PC-3 (cell line): ENCODE data around the gene PRRX1. TPM values are rescaled to one million over a fixed set of nuclear protein-coding genes. Genes with fewer than 3 reads are reported as not detected.

Source experiments
- ATAC-seq: fragments of 200-7000 bp; cut with Tn5 transposase; 2 replicates; pipeline ENCODE4 v1.9.1; 2020; ENCODE audit warnings: mild to moderate bottlenecking, moderate library complexity
- BruUV-seq: library from RNA; stranded (reverse); fragments of 400-500 nt; replicated peaks from 2 replicates; lab custom pipeline; 2021; lab: Mats Ljungman, UMichigan
- CTCF ChIA-PET: fragments of 300-600 bp; sonication (Branson Sonifier 250); formaldehyde crosslinking; loops from one replicate; lab custom pipeline; 2022; ENCODE audit warnings: antibody characterized with exemption; lab: Charles Lee
- POLR2A ChIA-PET: fragments of 300-600 bp; sonication (Branson Sonifier 250); formaldehyde crosslinking; loops from one replicate; lab custom pipeline; 2022; ENCODE audit warnings: antibody characterized with exemption; ENCODE audit not compliant: unreplicated experiment; lab: Charles Lee
- DNase-seq: peaks from one replicate; pipeline ENCODE4 v3.0.0-alpha.2; 2015
- H2AFZ ChIP-seq: fragments of 300-600 bp; sonication (generic); 2 replicates; pipeline ENCODE4 v1.6.0; 2016; ENCODE audit warnings: antibody characterized with exemption, low read length
- H3F3A ChIP-seq: fragments of 300-600 bp; sonication (generic); one replicate; pipeline ENCODE4 v1.6.0; 2017; ENCODE audit warnings: antibody characterized with exemption, low read length, control low read depth, mild to moderate bottlenecking; ENCODE audit not compliant: unreplicated experiment
- H3K27ac ChIP-seq: fragments of 300-600 bp; sonication (generic); 2 replicates; pipeline ENCODE4 v1.5.1; 2016; ENCODE audit warnings: mild to moderate bottlenecking, low read length
- H3K27me3 ChIP-seq: fragments of 300-600 bp; sonication (generic); 2 replicates; pipeline ENCODE4 v1.6.1; 2016; ENCODE audit warnings: low read length, mixed read lengths
- H3K36me3 ChIP-seq: fragments of 300-600 bp; sonication (generic); 2 replicates; pipeline ENCODE4 v1.6.1; 2016; ENCODE audit warnings: low read depth, mixed run types, low read length, mixed read lengths
- H3K4me1 ChIP-seq: fragments of 300-600 bp; sonication (generic); 2 replicates; pipeline ENCODE4 v1.5.1; 2016; ENCODE audit warnings: low read length; ENCODE audit not compliant: insufficient read depth
- H3K4me2 ChIP-seq: fragments of 300-600 bp; sonication (generic); 2 replicates; pipeline ENCODE4 v1.6.0; 2016; ENCODE audit warnings: low read length
- H3K4me3 ChIP-seq: fragments of 300-600 bp; sonication (generic); 2 replicates; pipeline ENCODE4 v1.5.1; 2016; ENCODE audit warnings: mild to moderate bottlenecking, low read length, mixed read lengths
- H3K79me2 ChIP-seq: fragments of 300-600 bp; sonication (generic); 2 replicates; pipeline ENCODE4 v1.6.1; 2017; ENCODE audit warnings: low read length, mixed read lengths
- H3K9ac ChIP-seq: fragments of 300-600 bp; sonication (generic); 2 replicates; pipeline ENCODE4 v1.6.0; 2016; ENCODE audit warnings: mild to moderate bottlenecking, low read length
- H3K9me2 ChIP-seq: fragments of 300-600 bp; sonication (generic); replicated peaks from 2 replicates; pipeline ENCODE4 v1.6.1; 2016; ENCODE audit warnings: mixed run types, low read length, mixed read lengths
- H3K9me3 ChIP-seq: fragments of 300-600 bp; sonication (generic); 2 replicates; pipeline ENCODE4 v1.6.1; 2016; ENCODE audit warnings: low read length, mixed read lengths
- H4K20me1 ChIP-seq: fragments of 300-600 bp; sonication (generic); 2 replicates; pipeline ENCODE4 v1.6.1; 2016; ENCODE audit warnings: low read length, mixed read lengths
- CTCF ChIP-seq: fragments of 300-600 bp; sonication (generic); conservative IDR thresholded peaks from 2 replicates; pipeline ENCODE4 v1.5.1; 2017; ENCODE audit warnings: antibody characterized with exemption, low read depth, mild to moderate bottlenecking, low read length
- EZH2 ChIP-seq: fragments of 300-600 bp; sonication (generic); IDR thresholded peaks from one replicate; pipeline ENCODE4 v1.6.1; 2017; ENCODE audit warnings: antibody characterized with exemption, mild to moderate bottlenecking, low read length; ENCODE audit not compliant: unreplicated experiment
- EZH2phosphoT487 ChIP-seq: fragments of 300-600 bp; sonication (generic); IDR thresholded peaks from 2 replicates; pipeline ENCODE4 v1.6.1; 2018; ENCODE audit warnings: mild to moderate bottlenecking, antibody characterized with exemption, low read length, borderline replicate concordance
- intact Hi-C: fragments of 100-400 bp; cut with micrococcal nuclease; formaldehyde crosslinking; loops from 2 replicates; pipeline ENCODE4 v1.9.0; 2023
- total RNA-seq: library from RNA; depleted of rRNA; stranded (reverse); fragments of >200 nt; gene quantifications from 2 replicates; pipeline ENCODE4 v1.2.3, GENCODE V29; 2014

PRRX1 gene
- total RNA-seq, 1 experiment from 2014 or later = not detected

- no peak overlapping the region for H3K4me3 ChIP-seq
- no peak overlapping the region for H3K4me2 ChIP-seq
- TF ChIP-seq CTCF = peak; percentile 70
- TF ChIP-seq EZH2 = no peak
- H2AFZ ChIP-seq = no peak overlapping the region
- no peaks in the 10 kb centered on the region for H3K4me1 ChIP-seq
- no TSS peak for BruUV-seq
- no peaks in the 10 kb centered on the region for H4K20me1 ChIP-seq
- no peaks in the 10 kb centered on the region for H3F3A ChIP-seq
- H3K9ac ChIP-seq = no peak overlapping the region
- ChIA-PET CTCF (interaction anchor here (0.7 kb wide), 2 partner anchors 760 to 801 kb away, joined by 3 to 4 read pairs; no protein-coding TSS in a partner anchor), POLR2A (no interaction called here)
- peak; percentile 43 for ATAC-seq
- no peak overlapping the region for H3K27ac ChIP-seq
- intact Hi-C loops = loop anchor here (1.0 to 2.0 kb wide), 3 partner anchors 77 to 837 kb away; no protein-coding TSS in a partner anchor
- DNase-seq = peak; percentile 46
- H3K9me2 ChIP-seq = no peaks in the 10 kb centered on the region
- H3K9me3 ChIP-seq = no peaks in the 10 kb centered on the region
- no peaks in the 10 kb centered on the region for H3K36me3 ChIP-seq
- no peaks in the 10 kb centered on the region for H3K79me2 ChIP-seq
- no peaks in the 10 kb centered on the region for H3K27me3 ChIP-seq
Measured at GRCh38 chr1:170765712-170766330, 101.9 kb downstream of the PRRX1 start.

GRCh38 chr1:170768929-170769328 lies 105.0 kb downstream of the PRRX1 start:
- Histone ChIP-seq H3K4me1 (no peaks in the 10 kb centered on the region), H4K20me1 (no peaks in the 10 kb centered on the region), H3F3A (no peaks in the 10 kb centered on the region), H3K9ac (no peak overlapping the region), H3K79me2 (no peaks in the 10 kb centered on the region), H3K27me3 (0 out of 2 replicates have a peak, but pooled peaks cover 4% of the 10 kb centered on the region), H3K4me2 (no peak overlapping the region), H3K9me2 (no peaks in the 10 kb centered on the region), H3K27ac (no peak overlapping the region), H3K9me3 (no peaks in the 10 kb centered on the region), H3K36me3 (no peaks in the 10 kb centered on the region), H3K4me3 (no peak overlapping the region), H2AFZ (no peak overlapping the region)
- intact Hi-C loops = no loop called here
- ChIA-PET CTCF (no interaction called here), POLR2A (no interaction called here)
- no peak for DNase-seq
- BruUV-seq = no TSS peak
- TF ChIP-seq CTCF (no peak), EZH2 (no peak), EZH2phosphoT487 (no peak)
- no peak for ATAC-seq

- ChIA-PET CTCF (no interaction called here), POLR2A (no interaction called here)
Measured at GRCh38 chr1:170769691-170770090, 105.8 kb downstream of the PRRX1 start.

More at GRCh38 chr1:170769691-170770090, 105.8 kb downstream of the PRRX1 start:
- H3K9me3 ChIP-seq = no peaks in the 10 kb centered on the region
- no peak overlapping the region for H3K4me3 ChIP-seq
- H3K4me1 ChIP-seq = no peaks in the 10 kb centered on the region
- no peak overlapping the region for H3K27ac ChIP-seq
- DNase-seq (no peak), ATAC-seq (no peak)
- intact Hi-C loops = no loop called here
- no peaks in the 10 kb centered on the region for H3F3A ChIP-seq
- H3K36me3 ChIP-seq = no peaks in the 10 kb centered on the region
- H3K79me2 ChIP-seq = no peaks in the 10 kb centered on the region
- H3K27me3 ChIP-seq = 0 out of 2 replicates have a peak, but pooled peaks cover 7% of the 10 kb centered on the region
- no peak overlapping the region for H3K9ac ChIP-seq
- BruUV-seq = no TSS peak
- no peak overlapping the region for H3K4me2 ChIP-seq
- no peaks in the 10 kb centered on the region for H3K9me2 ChIP-seq
- no peak overlapping the region for H2AFZ ChIP-seq
- H4K20me1 ChIP-seq = no peaks in the 10 kb centered on the region
- TF ChIP-seq EZH2 (no peak), CTCF (no peak), EZH2phosphoT487 (no peak)
